GM12891 (cell line): Measurements from ENCODE around the gene SSBP2.
"Not testable (repeated sequence)": the region's sequence is repeated elsewhere in the genome, so short reads cannot be mapped to it uniquely, and the experiment has no call there.

ENCODE experiments used
- DNase-seq: peaks from one replicate; pipeline ENCODE4 v3.0.0; 2011; ENCODE audit warnings: low spot score; ENCODE audit not compliant: insufficient read length
- FAIRE-seq: peaks from 2 replicates; lab custom pipeline; 2011; peaks lifted over from hg19 to GRCh38; lab: Jason Lieb, UNC
- PAX5 ChIP-seq: IDR thresholded peaks from 2 replicates; pipeline ENCODE4 v1.6.1; 2011; ENCODE audit warnings: low read length, moderate library complexity, mild to moderate bottlenecking; ENCODE audit not compliant: insufficient read depth, severe bottlenecking
- POLR2A ChIP-seq: IDR thresholded peaks from 2 replicates; pipeline ENCODE4 v1.6.1; 2011; ENCODE audit warnings: low read depth, low read length, control low read depth
- POLR2AphosphoS5 ChIP-seq: IDR thresholded peaks from 2 replicates; pipeline ENCODE4 v1.6.1; 2011; ENCODE audit warnings: low read depth, low read length, control low read depth
- POU2F2 ChIP-seq: IDR thresholded peaks from 2 replicates; pipeline ENCODE4 v1.6.1; 2011; ENCODE audit warnings: low read depth, mild to moderate bottlenecking, control low read depth, low read length, moderate library complexity
- SPI1 ChIP-seq: IDR thresholded peaks from 2 replicates; pipeline ENCODE4 v1.6.1; 2011; ENCODE audit warnings: low read depth, low read length, control low read depth
- TAF1 ChIP-seq: IDR thresholded peaks from 2 replicates; pipeline ENCODE4 v1.6.1; 2011; ENCODE audit warnings: low read depth, low read length, control low read depth

SSBP2 gene

GRCh38 chr5:81604193-81604592, 146.7 kb downstream of the SSBP2 start:
- TF ChIP-seq PAX5 (no peak), POLR2A (no peak), TAF1 (no peak), POLR2AphosphoS5 (no peak), POU2F2 (no peak), SPI1 (no peak)
- DNase-seq (no peak), FAIRE-seq (no peak)

GRCh38 chr5:81601919-81602318, 149.0 kb downstream of the SSBP2 start:
- no peak for FAIRE-seq
- no peak for DNase-seq
- TF ChIP-seq POLR2AphosphoS5 = no peak
- TF ChIP-seq TAF1 = no peak

GRCh38 chr5:81592085-81592484, 158.8 kb downstream of the SSBP2 start:
- not testable (repeated sequence) for FAIRE-seq

GRCh38 chr5:81590498-81591384, 160.2 kb downstream of the SSBP2 start:
- FAIRE-seq (peak; percentile 43), DNase-seq (no peak)
- TF ChIP-seq POLR2AphosphoS5 (no peak), POLR2A (no peak)

More at GRCh38 chr5:81592085-81592484, 158.8 kb downstream of the SSBP2 start:
- DNase-seq = not testable (repeated sequence)

- FAIRE-seq = no peak
- no peak for TF ChIP-seq POLR2A
- TF ChIP-seq POU2F2 = no peak
- TF ChIP-seq SPI1 = no peak
- TF ChIP-seq TAF1 = no peak
- no peak for TF ChIP-seq POLR2AphosphoS5
- TF ChIP-seq PAX5 = no peak
- no peak for DNase-seq
Measured at GRCh38 chr5:81579262-81579924, 171.5 kb downstream of the SSBP2 start.

GRCh38 chr5:81577091-81577490, 173.8 kb downstream of the SSBP2 start:
- TF ChIP-seq POU2F2 (no peak), SPI1 (no peak), POLR2A (no peak), POLR2AphosphoS5 (no peak), PAX5 (no peak), TAF1 (no peak)
- DNase-seq (no peak), FAIRE-seq (no peak)

GRCh38 chr5:81575924-81576323, 175.0 kb downstream of the SSBP2 start:
- no peak for TF ChIP-seq POLR2A
- FAIRE-seq = peak; percentile 16
- DNase-seq = no peak

- TF ChIP-seq TAF1 = no peak
- no peak for TF ChIP-seq POU2F2
- no peak for TF ChIP-seq POLR2AphosphoS5
- TF ChIP-seq SPI1 = no peak
- no peak for TF ChIP-seq POLR2A
- TF ChIP-seq PAX5 = no peak
- FAIRE-seq = no peak
- no peak for DNase-seq
Measured at GRCh38 chr5:81572201-81572600, 178.7 kb downstream of the SSBP2 start.

GRCh38 chr5:81558188-81558587, 192.7 kb downstream of the SSBP2 start:
- TF ChIP-seq PAX5 (no peak), SPI1 (no peak), TAF1 (no peak), POLR2A (no peak), POLR2AphosphoS5 (no peak), POU2F2 (no peak)
- FAIRE-seq (no peak), DNase-seq (no peak)

GRCh38 chr5:81556809-81557208, 194.1 kb downstream of the SSBP2 start:
- FAIRE-seq (peak; percentile 9), DNase-seq (no peak)
- TF ChIP-seq POU2F2 = no peak
- TF ChIP-seq POLR2AphosphoS5 = no peak
- TF ChIP-seq POLR2A = no peak
- no peak for TF ChIP-seq SPI1
- no peak for TF ChIP-seq TAF1
